Neural cell (in vitro differentiated cells): ENCODE data around the gene METTL9. TPM values are rescaled to one million over a fixed set of nuclear protein-coding genes. Genes with fewer than 3 reads are reported as not detected.

Experiments used
- H2AFZ ChIP-seq: fragments of 200-600, 300-800 bp; sonication (generic), shearing (Covaris generic); 2 replicates; pipeline ENCODE4 v1.6.0; 2014; ENCODE audit warnings: low read depth, mild to moderate bottlenecking, antibody characterized with exemption, low read length, moderate library complexity
- H3F3A ChIP-seq: fragments of 200-600 bp; shearing (Covaris generic); 2 replicates; pipeline ENCODE4 v1.6.1; 2016; ENCODE audit warnings: mild to moderate bottlenecking, moderate library complexity, mixed read lengths, antibody characterized with exemption, low read length; ENCODE audit not compliant: insufficient read depth, poor library complexity, severe bottlenecking
- H3K27ac ChIP-seq: fragments of 200-600, 300-800 bp; sonication (generic), shearing (Covaris generic); 2 replicates; pipeline ENCODE4 v1.5.1; 2014; ENCODE audit warnings: mild to moderate bottlenecking, low read length, moderate library complexity
- H3K27me3 ChIP-seq: fragments of 300-800, 200-600 bp; sonication (generic), shearing (Covaris generic); 2 replicates; pipeline ENCODE4 v1.6.0; 2014; ENCODE audit warnings: mild to moderate bottlenecking, low read depth, low read length, moderate library complexity; ENCODE audit not compliant: insufficient read depth
- H3K36me3 ChIP-seq: fragments of 300-800, 200-600 bp; sonication (generic), shearing (Covaris generic); 2 replicates; pipeline ENCODE4 v1.5.1; 2014; ENCODE audit warnings: mild to moderate bottlenecking, antibody characterized with exemption, low read length, moderate library complexity; ENCODE audit not compliant: insufficient read depth
- H3K4me2 ChIP-seq: fragments of 300-800, 200-600 bp; sonication (generic), shearing (Covaris generic); 2 replicates; pipeline ENCODE4 v1.6.0; 2014; ENCODE audit warnings: mild to moderate bottlenecking, low read length
- H3K4me3 ChIP-seq: fragments of 300-800, 200-600 bp; sonication (generic), shearing (Covaris generic); 2 replicates; pipeline ENCODE4 v1.5.1; 2014; ENCODE audit warnings: mild to moderate bottlenecking, low read length, moderate library complexity
- H3K79me2 ChIP-seq: fragments of 200-600 bp; shearing (Covaris generic); replicated peaks from 2 replicates; pipeline ENCODE4 v1.6.0; 2014; ENCODE audit warnings: mild to moderate bottlenecking, low read length, moderate library complexity; ENCODE audit not compliant: insufficient read depth
- H3K9ac ChIP-seq: fragments of 300-800, 200-600 bp; sonication (generic), shearing (Covaris generic); 2 replicates; pipeline ENCODE4 v1.6.1; 2016; ENCODE audit warnings: mild to moderate bottlenecking, low read length, mixed read lengths
- H3K9me2 ChIP-seq: fragments of 200-600 bp; shearing (Covaris generic); 2 replicates; pipeline ENCODE4 v1.6.1; 2016; ENCODE audit warnings: mild to moderate bottlenecking, low read length, mixed read lengths; ENCODE audit not compliant: insufficient read depth
- H3K9me3 ChIP-seq: fragments of 200-600, 300-800 bp; sonication (generic), shearing (Covaris generic); 2 replicates; pipeline ENCODE4 v1.6.1; 2016; ENCODE audit warnings: mild to moderate bottlenecking, mixed run types, low read length, moderate library complexity, mixed read lengths
- H4K20me1 ChIP-seq: fragments of 200-600 bp; shearing (Covaris generic); 2 replicates; pipeline ENCODE4 v1.6.1; 2016; ENCODE audit warnings: mild to moderate bottlenecking, mixed run types; ENCODE audit not compliant: insufficient read depth
- EP300 ChIP-seq: fragments of 450-650 bp; conservative IDR thresholded peaks from 2 replicates; pipeline ENCODE4 v1.6.1; 2014; ENCODE audit warnings: antibody characterized with exemption, mild to moderate bottlenecking, moderate library complexity; ENCODE audit not compliant: poor library complexity, severe bottlenecking
- EZH2 ChIP-seq: fragments of 200-600, 300-800 bp; shearing (Covaris generic), sonication (generic); IDR thresholded peaks from 2 replicates; pipeline ENCODE4 v1.6.1; 2014; ENCODE audit warnings: antibody characterized with exemption, low read length, borderline replicate concordance, mild to moderate bottlenecking; ENCODE audit not compliant: insufficient read depth, poor library complexity, severe bottlenecking
- MXI1 ChIP-seq: fragments of 450-650 bp; conservative IDR thresholded peaks from 2 replicates; pipeline ENCODE4 v1.6.1; 2014; ENCODE audit warnings: antibody characterized with exemption, mild to moderate bottlenecking; ENCODE audit not compliant: poor library complexity, severe bottlenecking
- POLR2AphosphoS5 ChIP-seq: IDR thresholded peaks from 2 replicates; pipeline ENCODE4 v1.6.1; 2012
- RAD21 ChIP-seq: fragments of 450-650 bp; conservative IDR thresholded peaks from 2 replicates; pipeline ENCODE4 v1.6.1; 2014; ENCODE audit warnings: antibody characterized with exemption, mild to moderate bottlenecking, moderate library complexity
- SMC3 ChIP-seq: fragments of 450-650 bp; conservative IDR thresholded peaks from 2 replicates; pipeline ENCODE4 v1.6.1; 2014; ENCODE audit warnings: antibody characterized with exemption, mild to moderate bottlenecking, moderate library complexity; ENCODE audit not compliant: poor library complexity
- TAF1 ChIP-seq: IDR thresholded peaks from 2 replicates; pipeline ENCODE4 v1.6.1; 2012; ENCODE audit warnings: low read depth
- polyA plus RNA-seq: library from polyadenylated mRNA; depleted of rRNA; stranded (reverse); fragments of >200 nt; gene quantifications from 2 replicates; pipeline ENCODE4 v1.2.3, GENCODE V29; 2014
- TF ChIP-seq, protein P1 (sequence below): fragments of 450-650 bp; IDR thresholded peaks from 2 replicates; pipeline ENCODE4 v1.5.1; 2014; ENCODE audit warnings: antibody characterized with exemption, mild to moderate bottlenecking, moderate library complexity; ENCODE audit not compliant: poor library complexity, severe bottlenecking
- TF ChIP-seq, protein P2 (sequence below): IDR thresholded peaks from 2 replicates; pipeline ENCODE4 v1.6.1; 2012; ENCODE audit warnings: borderline replicate concordance

Gene METTL9
- polyA plus RNA-seq, 1 donor from 2014 or later = 483 TPM

GRCh38 chr16:21703589-21704174 lies 104.3 kb downstream of the METTL9 start:
- no peaks in the 10 kb centered on the region for H3F3A ChIP-seq
- H2AFZ ChIP-seq = no peak overlapping the region
- H3K27ac ChIP-seq = no peak overlapping the region
- no peak overlapping the region for H3K4me3 ChIP-seq
- H3K9me3 ChIP-seq = no peaks in the 10 kb centered on the region
- H3K9ac ChIP-seq = no peak overlapping the region
- no peaks in the 10 kb centered on the region for H3K27me3 ChIP-seq
- TF ChIP-seq SMC3 = no peak
- no peak for TF ChIP-seq POLR2AphosphoS5
- TF ChIP-seq TAF1 = no peak
- TF ChIP-seq, protein P1, sequence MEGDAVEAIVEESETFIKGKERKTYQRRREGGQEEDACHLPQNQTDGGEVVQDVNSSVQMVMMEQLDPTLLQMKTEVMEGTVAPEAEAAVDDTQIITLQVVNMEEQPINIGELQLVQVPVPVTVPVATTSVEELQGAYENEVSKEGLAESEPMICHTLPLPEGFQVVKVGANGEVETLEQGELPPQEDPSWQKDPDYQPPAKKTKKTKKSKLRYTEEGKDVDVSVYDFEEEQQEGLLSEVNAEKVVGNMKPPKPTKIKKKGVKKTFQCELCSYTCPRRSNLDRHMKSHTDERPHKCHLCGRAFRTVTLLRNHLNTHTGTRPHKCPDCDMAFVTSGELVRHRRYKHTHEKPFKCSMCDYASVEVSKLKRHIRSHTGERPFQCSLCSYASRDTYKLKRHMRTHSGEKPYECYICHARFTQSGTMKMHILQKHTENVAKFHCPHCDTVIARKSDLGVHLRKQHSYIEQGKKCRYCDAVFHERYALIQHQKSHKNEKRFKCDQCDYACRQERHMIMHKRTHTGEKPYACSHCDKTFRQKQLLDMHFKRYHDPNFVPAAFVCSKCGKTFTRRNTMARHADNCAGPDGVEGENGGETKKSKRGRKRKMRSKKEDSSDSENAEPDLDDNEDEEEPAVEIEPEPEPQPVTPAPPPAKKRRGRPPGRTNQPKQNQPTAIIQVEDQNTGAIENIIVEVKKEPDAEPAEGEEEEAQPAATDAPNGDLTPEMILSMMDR = no peak
- TF ChIP-seq MXI1 = no peak
- TF ChIP-seq EZH2 = no peak
- no peak for TF ChIP-seq EP300
- TF ChIP-seq, protein P2, sequence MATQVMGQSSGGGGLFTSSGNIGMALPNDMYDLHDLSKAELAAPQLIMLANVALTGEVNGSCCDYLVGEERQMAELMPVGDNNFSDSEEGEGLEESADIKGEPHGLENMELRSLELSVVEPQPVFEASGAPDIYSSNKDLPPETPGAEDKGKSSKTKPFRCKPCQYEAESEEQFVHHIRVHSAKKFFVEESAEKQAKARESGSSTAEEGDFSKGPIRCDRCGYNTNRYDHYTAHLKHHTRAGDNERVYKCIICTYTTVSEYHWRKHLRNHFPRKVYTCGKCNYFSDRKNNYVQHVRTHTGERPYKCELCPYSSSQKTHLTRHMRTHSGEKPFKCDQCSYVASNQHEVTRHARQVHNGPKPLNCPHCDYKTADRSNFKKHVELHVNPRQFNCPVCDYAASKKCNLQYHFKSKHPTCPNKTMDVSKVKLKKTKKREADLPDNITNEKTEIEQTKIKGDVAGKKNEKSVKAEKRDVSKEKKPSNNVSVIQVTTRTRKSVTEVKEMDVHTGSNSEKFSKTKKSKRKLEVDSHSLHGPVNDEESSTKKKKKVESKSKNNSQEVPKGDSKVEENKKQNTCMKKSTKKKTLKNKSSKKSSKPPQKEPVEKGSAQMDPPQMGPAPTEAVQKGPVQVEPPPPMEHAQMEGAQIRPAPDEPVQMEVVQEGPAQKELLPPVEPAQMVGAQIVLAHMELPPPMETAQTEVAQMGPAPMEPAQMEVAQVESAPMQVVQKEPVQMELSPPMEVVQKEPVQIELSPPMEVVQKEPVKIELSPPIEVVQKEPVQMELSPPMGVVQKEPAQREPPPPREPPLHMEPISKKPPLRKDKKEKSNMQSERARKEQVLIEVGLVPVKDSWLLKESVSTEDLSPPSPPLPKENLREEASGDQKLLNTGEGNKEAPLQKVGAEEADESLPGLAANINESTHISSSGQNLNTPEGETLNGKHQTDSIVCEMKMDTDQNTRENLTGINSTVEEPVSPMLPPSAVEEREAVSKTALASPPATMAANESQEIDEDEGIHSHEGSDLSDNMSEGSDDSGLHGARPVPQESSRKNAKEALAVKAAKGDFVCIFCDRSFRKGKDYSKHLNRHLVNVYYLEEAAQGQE = no peak
- no peak for TF ChIP-seq RAD21
- no peak overlapping the region for H3K4me2 ChIP-seq
- H3K36me3 ChIP-seq = no peaks in the 10 kb centered on the region
- H3K79me2 ChIP-seq = no peaks in the 10 kb centered on the region
- H3K9me2 ChIP-seq = no peaks in the 10 kb centered on the region
- H4K20me1 ChIP-seq = no peaks in the 10 kb centered on the region

GRCh38 chr16:21704266-21704665 lies 104.9 kb downstream of the METTL9 start:
- TF ChIP-seq MXI1 = no peak
- no peak for TF ChIP-seq EP300
- TF ChIP-seq SMC3 = no peak
- TF ChIP-seq RAD21 = no peak
- TF ChIP-seq POLR2AphosphoS5 = no peak
- TF ChIP-seq EZH2 = no peak
- TF ChIP-seq, protein P1 = no peak
- no peak for TF ChIP-seq TAF1
- TF ChIP-seq, protein P2 = no peak
- Histone ChIP-seq H3K9me2 (no peaks in the 10 kb centered on the region), H3K27me3 (no peaks in the 10 kb centered on the region), H3K36me3 (no peaks in the 10 kb centered on the region), H4K20me1 (no peaks in the 10 kb centered on the region), H3K4me3 (no peak overlapping the region), H3K9ac (no peak overlapping the region), H3K9me3 (no peaks in the 10 kb centered on the region), H3F3A (no peaks in the 10 kb centered on the region), H3K79me2 (no peaks in the 10 kb centered on the region), H3K4me2 (no peak overlapping the region), H2AFZ (no peak overlapping the region), H3K27ac (no peak overlapping the region)
